HG03571 (cell line): ENCODE measurements around the gene PTRH2.
"Not testable (repeated sequence)": the region's sequence is repeated elsewhere in the genome, so short reads cannot be mapped to it uniquely, and the experiment has no call there.

Source experiments
- ATAC-seq: cut with Tn5 transposase; IDR thresholded peaks from one replicate; pipeline ENCODE4 v1.9.1; 2021; ENCODE audit not compliant: unreplicated experiment

The PTRH2 gene

DNA sequence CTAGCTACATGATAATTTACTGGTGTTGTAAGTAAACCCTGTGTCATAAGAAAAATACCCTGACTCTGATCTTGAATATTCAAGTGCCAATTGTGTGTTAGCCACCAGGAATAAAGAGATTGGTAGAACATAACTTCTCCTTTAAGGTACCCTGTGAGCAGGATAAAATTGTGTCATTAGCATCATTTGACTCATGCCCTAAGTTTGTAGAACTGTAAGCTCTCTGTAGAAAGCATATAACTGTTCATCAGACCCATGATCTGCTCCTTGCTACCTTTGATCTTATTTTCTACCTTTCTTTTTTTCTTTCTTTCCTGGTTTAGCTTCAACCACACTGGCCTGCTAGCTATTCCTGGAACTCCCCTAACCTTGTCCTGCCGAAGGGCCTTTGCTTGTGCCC lies 35.8 kb downstream of the PTRH2 start:
- ATAC-seq = no peak

DNA sequence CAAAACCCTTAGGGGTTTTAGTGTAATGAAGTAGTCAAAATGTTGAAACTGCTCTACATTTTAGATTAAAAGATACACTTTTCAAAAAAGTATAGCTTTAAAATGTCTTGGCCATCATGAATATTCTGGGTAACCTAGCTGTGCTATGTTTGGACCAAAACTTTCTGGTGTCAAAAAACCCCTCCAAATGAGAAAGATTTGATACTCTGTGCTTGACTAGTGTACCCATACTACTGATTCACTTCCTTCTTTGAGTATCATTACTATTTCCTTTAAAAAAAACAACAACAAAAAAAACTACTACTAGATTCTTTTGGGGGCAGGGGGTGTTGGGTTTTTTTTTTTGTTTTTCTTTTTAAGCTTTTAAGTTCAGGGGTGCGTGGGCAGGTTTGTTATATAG lies 37.3 kb downstream of the PTRH2 start:
- no peak for ATAC-seq

DNA sequence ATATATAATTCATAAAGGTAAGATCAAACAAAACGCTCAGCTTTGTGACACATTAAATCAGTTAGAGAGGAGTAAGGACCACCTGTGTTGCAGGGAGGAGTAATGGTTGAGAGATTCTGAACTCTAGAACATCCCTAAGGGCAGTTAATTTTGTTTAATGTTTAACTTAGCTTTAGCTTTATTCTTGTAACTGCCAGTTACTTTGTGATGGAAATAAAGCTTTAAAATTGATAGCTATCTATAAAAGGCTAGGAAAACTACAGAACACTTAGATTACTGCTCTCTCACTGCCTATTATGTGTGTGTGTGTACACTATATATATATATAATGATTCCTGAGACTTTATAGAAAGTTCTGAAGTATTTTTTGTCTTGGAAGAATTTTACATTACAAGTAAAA lies 37.8 kb downstream of the PTRH2 start:
- ATAC-seq = peak; percentile 53

DNA sequence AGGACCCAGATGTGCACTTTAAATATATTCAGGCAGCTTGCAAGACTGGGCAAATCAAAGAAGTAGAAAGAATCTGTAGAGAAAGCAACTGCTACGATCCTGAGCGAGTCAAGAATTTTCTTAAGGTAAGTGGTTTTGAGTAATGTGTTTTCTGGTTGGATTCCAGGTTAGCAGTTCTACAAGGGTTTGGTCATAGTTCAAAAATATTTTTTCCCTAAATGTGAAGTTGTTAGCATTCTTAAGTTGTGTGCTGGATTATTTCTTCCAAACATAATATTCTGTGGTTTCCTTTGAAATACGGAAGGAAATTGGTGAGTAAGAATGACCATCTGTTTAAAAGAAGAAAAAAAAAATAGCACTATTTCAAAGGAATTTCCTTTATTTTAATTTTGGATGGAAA lies 38.4 kb downstream of the PTRH2 start:
- no peak for ATAC-seq

DNA sequence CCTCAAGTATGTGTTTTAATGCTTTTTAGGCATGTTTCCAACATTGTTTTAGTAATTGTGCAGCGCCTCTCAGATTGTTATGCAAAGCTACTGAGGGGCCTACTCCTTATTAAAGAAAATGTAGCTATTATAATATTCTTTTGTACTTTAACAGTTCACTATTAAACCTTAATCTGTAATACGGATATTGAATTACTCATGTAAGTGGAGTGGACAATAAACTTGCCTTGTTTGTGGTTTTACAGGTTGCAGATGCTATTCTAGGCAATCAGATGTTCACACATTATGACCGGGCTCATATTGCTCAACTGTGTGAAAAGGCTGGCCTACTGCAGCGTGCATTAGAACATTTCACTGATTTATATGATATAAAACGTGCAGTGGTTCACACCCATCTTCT lies 41.0 kb downstream of the PTRH2 start:
- ATAC-seq = no peak

DNA sequence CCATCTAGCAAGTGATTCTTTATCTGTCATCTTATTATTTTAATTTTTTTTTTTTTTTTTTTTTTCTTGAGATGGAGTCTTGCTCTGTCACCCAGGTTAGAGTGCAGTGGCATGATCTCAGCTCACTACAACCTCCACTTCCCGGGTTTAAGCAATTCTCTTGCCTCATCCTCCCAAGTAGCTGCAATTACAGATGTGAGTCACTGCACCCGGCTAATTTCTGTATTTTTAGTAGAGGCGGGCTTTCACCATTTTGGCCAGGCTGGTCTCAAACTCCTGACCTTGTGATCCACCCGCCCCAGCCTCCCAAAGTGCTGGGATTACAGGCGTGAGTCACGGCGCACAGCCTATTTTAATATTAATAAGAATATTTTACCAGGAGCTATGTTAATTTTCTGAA lies 50.6 kb downstream of the PTRH2 start:
- not testable (repeated sequence) for ATAC-seq

DNA sequence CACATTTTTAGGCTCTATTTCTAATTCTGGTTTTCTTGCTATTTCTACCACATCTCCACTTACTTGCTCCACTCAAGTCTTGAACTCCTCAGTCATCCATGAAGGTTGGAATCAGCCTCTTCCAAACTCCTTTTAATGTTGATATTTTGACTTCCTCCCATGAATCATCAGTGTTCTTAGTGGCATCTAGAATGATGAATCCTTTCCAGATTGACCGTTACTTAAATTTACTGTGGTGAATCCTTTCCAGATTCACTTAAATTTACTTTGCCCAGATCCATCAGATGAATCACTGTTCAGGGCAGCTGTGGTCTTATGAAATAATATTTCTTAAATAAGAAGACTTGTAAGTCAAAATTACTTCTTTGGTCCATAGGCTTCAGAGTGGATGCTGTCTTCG lies 55.1 kb downstream of the PTRH2 start:
- ATAC-seq = no peak

DNA sequence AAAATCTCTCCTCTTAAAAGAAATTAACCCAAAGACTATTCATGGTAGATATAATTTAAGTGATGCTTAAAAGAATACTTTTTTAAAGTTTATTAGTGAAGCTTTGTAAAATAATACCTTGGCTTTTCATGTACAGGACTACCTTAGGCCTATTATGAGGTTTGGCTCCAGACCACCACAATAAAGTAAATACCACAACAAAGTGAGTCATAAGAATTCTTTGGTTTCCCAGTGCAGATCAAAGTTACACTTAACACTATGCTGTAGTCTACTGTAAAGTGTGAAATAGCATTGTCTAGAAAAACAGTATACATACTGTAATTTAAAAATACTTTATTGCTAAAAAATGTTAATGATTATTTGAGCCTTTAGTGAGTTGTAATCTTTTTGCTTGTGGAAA lies 55.9 kb downstream of the PTRH2 start:
- no peak for ATAC-seq

DNA sequence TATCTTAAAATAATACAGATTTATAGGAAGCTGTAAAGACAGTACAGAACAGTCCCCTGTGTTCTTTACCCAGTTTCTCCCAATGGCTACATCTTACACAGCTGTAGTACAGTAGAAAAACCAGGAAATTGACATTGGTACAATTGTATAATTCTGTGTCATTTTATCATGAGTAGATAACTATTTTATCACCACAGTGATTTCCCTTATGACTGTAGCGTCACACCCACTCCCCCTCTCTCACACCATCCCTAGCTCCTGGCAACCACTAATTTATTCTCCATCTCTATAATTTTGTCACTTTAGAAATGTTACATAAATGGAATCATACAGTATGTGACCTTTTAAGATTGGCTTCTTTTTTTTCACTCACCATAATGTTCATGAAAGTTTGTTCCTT lies 56.6 kb downstream of the PTRH2 start:
- ATAC-seq = no peak

DNA sequence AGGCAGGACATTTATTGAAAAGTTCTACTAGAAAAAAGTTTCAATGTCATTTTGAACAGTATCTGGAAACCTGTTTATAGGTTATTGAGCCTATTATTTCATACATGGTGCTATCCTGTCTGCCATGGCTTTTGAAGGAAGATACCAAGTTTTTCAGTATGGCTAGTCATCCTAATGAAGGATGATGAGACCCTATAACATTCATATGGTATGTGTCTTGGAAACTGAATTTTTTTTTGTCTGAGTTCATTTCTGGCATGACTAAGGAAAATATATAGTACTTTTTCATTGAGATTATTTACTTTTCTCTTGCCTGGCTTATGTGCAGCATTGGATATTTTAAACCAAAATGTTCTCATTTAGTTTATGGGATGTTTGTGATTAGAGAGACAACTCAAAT lies 57.3 kb downstream of the PTRH2 start:
- no peak for ATAC-seq
